Ascending aorta (tissue), 1 donor: ENCODE results near the gene PCED1B. TPM values are rescaled to one million over a fixed set of nuclear protein-coding genes. Genes with fewer than 3 reads are reported as not detected.

ENCODE experiments used
- total RNA-seq: library from RNA; depleted of rRNA; stranded (reverse); fragments of >200 nt; gene quantifications from one replicate; pipeline ENCODE4 v1.1.0, GENCODE V29; 2016

PCED1B gene
- total RNA-seq, 1 donor from 2014 or later, result 1.5 TPM

Other genes with a start within 250 kb of the PCED1B start
- gene AMIGO2, start 338 bp downstream of the PCED1B start, total RNA-seq, result 22.7 TPM